A673 (cell line): ENCODE results near the gene NIF3L1. TPM values are rescaled to one million over a fixed set of nuclear protein-coding genes. Genes with fewer than 3 reads are reported as not detected.

Source experiments
- BruUV-seq: library from RNA; stranded (reverse); fragments of 400-500 nt; replicated peaks from 2 replicates; lab custom pipeline; 2021; lab: Mats Ljungman, UMichigan
- CTCF ChIA-PET: fragments of 300-600 bp; sonication (Branson Sonifier 250); formaldehyde crosslinking; loops from one replicate; lab custom pipeline; 2022; ENCODE audit warnings: antibody characterized with exemption; lab: Charles Lee
- POLR2A ChIA-PET: fragments of 300-600 bp; sonication (Branson Sonifier 250); formaldehyde crosslinking; loops from one replicate; lab custom pipeline; 2022; ENCODE audit warnings: antibody characterized with exemption; ENCODE audit not compliant: low non-redundant PET; lab: Charles Lee
- DNase-seq: peaks from one replicate; pipeline ENCODE4 v3.0.0-alpha.2; 2015; ENCODE audit warnings: low spot score
- H3K27ac ChIP-seq: fragments of 200-600 bp; sonication (generic); 2 replicates; pipeline ENCODE4 v1.5.1; 2016; ENCODE audit warnings: mixed run types, low read depth, mild to moderate bottlenecking, mixed read lengths, antibody characterized with exemption, low read length; ENCODE audit not compliant: poor library complexity, severe bottlenecking
- H3K27me3 ChIP-seq: fragments of 200-600 bp; sonication (generic); replicated peaks from 2 replicates; pipeline ENCODE4 v1.6.1; 2017; ENCODE audit warnings: mixed run types, low read depth, mild to moderate bottlenecking, mixed read lengths, antibody characterized with exemption, low read length; ENCODE audit not compliant: insufficient read depth, poor library complexity
- H3K36me3 ChIP-seq: fragments of 200-600 bp; sonication (generic); 2 replicates; pipeline ENCODE4 v1.6.1; 2016; ENCODE audit warnings: mixed run types, mild to moderate bottlenecking, mixed read lengths, antibody characterized with exemption, low read length; ENCODE audit not compliant: insufficient read depth, poor library complexity, severe bottlenecking
- H3K4me1 ChIP-seq: fragments of 200-600 bp; sonication (generic); 2 replicates; pipeline ENCODE4 v1.6.1; 2017; ENCODE audit warnings: mixed run types, mild to moderate bottlenecking, mixed read lengths, antibody characterized with exemption, low read length; ENCODE audit not compliant: insufficient read depth, poor library complexity, severe bottlenecking
- H3K4me3 ChIP-seq: fragments of 200-600 bp; sonication (generic); 2 replicates; pipeline ENCODE4 v1.5.1; 2016; ENCODE audit warnings: low read depth, mixed run types, mild to moderate bottlenecking, mixed read lengths, low read length; ENCODE audit not compliant: poor library complexity, severe bottlenecking
- H3K9me3 ChIP-seq: fragments of 200-600 bp; sonication (generic); 2 replicates; pipeline ENCODE4 v1.6.1; 2016; ENCODE audit warnings: mixed run types, low read depth, mild to moderate bottlenecking, mixed read lengths, antibody characterized with exemption, low read length; ENCODE audit not compliant: poor library complexity, severe bottlenecking
- EZH2 ChIP-seq: fragments of 200-600 bp; sonication (generic); IDR thresholded peaks from 2 replicates; pipeline ENCODE4 v1.6.1; 2017; ENCODE audit warnings: borderline replicate concordance, low read depth, mild to moderate bottlenecking, mixed read lengths, antibody characterized with exemption, low read length; ENCODE audit not compliant: poor library complexity, severe bottlenecking
- intact Hi-C: fragments of 100-400 bp; cut with micrococcal nuclease; formaldehyde crosslinking; loops from one replicate; pipeline ENCODE4 v1.10.0; 2022; ENCODE audit not compliant: unreplicated experiment
- total RNA-seq: library from RNA; stranded (reverse); gene quantifications from 2 replicates; pipeline ENCODE4 v1.2.3, GENCODE V29; 2021
- TF ChIP-seq, protein P1 (sequence below): fragments of 300-800, 200-600 bp; sonication (generic); conservative IDR thresholded peaks from 2 replicates; pipeline ENCODE4 v1.5.1; 2017; ENCODE audit warnings: low read depth, mild to moderate bottlenecking, antibody characterized with exemption, low read length, moderate library complexity, mixed read lengths

NIF3L1 gene
- total RNA-seq, 1 experiment from 2014 or later, result 56.4 TPM

DNA sequence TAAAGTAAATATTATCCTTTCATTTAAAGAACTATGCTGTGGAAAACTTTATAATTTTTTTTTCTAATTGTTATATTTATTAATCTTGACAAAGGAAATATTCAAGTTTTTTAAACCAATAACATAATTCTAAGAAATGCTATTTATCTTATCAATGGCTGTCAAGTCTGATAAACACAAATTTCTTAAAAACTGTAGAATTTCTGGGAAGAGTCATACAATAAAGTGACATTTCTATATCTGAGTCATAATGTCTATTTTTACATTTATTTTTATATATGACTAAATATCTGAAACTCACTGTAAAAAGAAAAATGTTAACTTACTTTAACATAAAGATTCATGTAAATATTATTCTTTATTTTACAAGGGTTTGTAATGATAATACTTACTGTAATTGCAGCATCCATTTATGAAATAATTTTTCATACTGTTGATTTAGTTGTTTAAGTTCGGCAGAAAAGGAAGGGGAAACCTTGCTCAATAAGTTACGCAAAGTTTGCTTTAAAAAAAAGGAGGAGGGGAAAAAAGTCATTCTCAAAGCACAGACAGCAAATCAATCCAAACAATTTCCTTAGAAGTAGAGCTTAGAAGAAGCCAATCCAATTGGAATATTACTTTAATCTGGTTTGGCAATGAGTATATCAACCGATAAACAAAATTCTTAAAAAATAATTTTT lies 41.9 kb downstream of the NIF3L1 start:
- CTCF ChIA-PET, result no interaction called here
- POLR2A ChIA-PET, result no interaction called here
- no peak for TF ChIP-seq EZH2
- TF ChIP-seq, protein P1, sequence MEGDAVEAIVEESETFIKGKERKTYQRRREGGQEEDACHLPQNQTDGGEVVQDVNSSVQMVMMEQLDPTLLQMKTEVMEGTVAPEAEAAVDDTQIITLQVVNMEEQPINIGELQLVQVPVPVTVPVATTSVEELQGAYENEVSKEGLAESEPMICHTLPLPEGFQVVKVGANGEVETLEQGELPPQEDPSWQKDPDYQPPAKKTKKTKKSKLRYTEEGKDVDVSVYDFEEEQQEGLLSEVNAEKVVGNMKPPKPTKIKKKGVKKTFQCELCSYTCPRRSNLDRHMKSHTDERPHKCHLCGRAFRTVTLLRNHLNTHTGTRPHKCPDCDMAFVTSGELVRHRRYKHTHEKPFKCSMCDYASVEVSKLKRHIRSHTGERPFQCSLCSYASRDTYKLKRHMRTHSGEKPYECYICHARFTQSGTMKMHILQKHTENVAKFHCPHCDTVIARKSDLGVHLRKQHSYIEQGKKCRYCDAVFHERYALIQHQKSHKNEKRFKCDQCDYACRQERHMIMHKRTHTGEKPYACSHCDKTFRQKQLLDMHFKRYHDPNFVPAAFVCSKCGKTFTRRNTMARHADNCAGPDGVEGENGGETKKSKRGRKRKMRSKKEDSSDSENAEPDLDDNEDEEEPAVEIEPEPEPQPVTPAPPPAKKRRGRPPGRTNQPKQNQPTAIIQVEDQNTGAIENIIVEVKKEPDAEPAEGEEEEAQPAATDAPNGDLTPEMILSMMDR, result no peak
- no peaks in the 10 kb centered on the region for H3K27me3 ChIP-seq
- no peaks in the 10 kb centered on the region for H3K4me1 ChIP-seq
- H3K36me3 ChIP-seq, result peaks cover 29% of the 10 kb centered on the region
- H3K9me3 ChIP-seq, result no peaks in the 10 kb centered on the region
- intact Hi-C loops, result no loop called here
- H3K27ac ChIP-seq, result no peak overlapping the region
- DNase-seq, result no peak
- no TSS peak for BruUV-seq
- no peak overlapping the region for H3K4me3 ChIP-seq

DNA sequence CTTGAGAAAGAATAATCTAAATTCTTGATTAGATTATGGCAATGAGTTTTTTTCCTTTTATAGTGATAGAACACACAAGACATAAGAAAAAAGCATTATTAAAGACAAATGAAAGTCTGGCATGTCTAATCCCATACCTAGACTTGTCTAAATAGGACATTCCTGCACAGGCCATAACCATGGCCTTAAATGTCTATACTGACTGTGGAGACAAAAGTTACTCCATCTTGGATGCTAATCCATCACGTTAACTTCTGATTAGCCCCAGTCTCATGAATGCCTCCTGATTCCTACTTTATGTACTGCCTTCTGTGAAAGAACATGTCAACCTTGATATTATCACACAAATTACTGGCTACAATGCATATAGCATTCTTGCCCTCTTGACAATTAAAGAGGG lies 50.7 kb downstream of the NIF3L1 start:
- no peaks in the 10 kb centered on the region for H3K4me1 ChIP-seq
- H3K4me3 ChIP-seq, result no peak overlapping the region
- CTCF ChIA-PET, result no interaction called here
- POLR2A ChIA-PET, result no interaction called here
- H3K27ac ChIP-seq, result no peak overlapping the region
- no peak for DNase-seq
- no peaks in the 10 kb centered on the region for H3K27me3 ChIP-seq
- no TSS peak for BruUV-seq
- no peaks in the 10 kb centered on the region for H3K9me3 ChIP-seq
- peaks cover 57% of the 10 kb centered on the region for H3K36me3 ChIP-seq
- intact Hi-C loops, result no loop called here
- TF ChIP-seq EZH2, result no peak
- TF ChIP-seq, protein P1, result no peak

DNA sequence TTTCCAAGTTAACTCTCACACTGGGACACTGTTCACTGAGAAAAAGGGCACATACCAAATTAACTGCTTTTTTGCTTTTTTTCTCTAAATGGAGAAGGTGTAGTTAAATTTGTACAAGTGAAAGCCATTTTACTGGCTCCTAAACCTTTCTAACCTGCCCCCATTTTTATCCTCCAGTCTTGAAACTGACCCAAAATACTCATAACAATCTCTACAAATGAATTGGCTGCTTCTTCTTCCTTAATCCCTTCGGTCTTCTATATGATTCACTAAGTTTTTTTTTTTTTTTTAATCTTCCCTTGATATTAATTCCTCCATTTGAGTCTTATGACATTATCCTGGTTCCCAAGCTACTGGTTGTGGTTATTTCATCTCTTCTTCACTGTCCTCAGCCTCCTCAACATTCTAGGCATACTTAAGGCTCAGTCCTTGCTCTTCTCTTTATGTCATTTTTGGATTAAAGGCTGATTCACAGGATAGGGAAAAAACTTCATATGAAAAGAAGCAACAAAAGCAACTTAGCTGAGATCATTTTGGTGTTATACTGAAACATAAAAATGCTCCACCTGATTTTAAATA lies 54.4 kb downstream of the NIF3L1 start:
- Histone ChIP-seq H3K27ac (no peak overlapping the region), H3K4me3 (no peak overlapping the region), H3K4me1 (no peaks in the 10 kb centered on the region), H3K27me3 (no peaks in the 10 kb centered on the region), H3K36me3 (peaks cover 45% of the 10 kb centered on the region), H3K9me3 (no peaks in the 10 kb centered on the region)
- BruUV-seq, result no TSS peak
- DNase-seq, result no peak
- intact Hi-C loops, result no loop called here
- ChIA-PET POLR2A (interaction anchor here (0.6 kb wide), 1 partner anchor 346 kb away, joined by 3 read pairs; no protein-coding TSS in a partner anchor), CTCF (no interaction called here)
- no peak for TF ChIP-seq EZH2
- TF ChIP-seq, protein P1, result no peak
